ENCODE measurements around the gene CENPV. TPM values are rescaled to one million over a fixed set of nuclear protein-coding genes. Genes with fewer than 3 reads are reported as not detected.

Gene CENPV
- total and polyA plus RNA-seq, 2 of the 13 experiments (the other 11 are each of a cell fraction or from before 2014, with no cell fraction given) = 193 to 292 TPM

GRCh38 chr17:16384557-16384956 is 31.3 kb upstream of the CENPV start:
- H3K9me3 ChIP-seq (ENCODE audit: low read length) = no peaks in the 10 kb centered on the region
- CTCF ChIA-PET (ENCODE audit: low intra/inter-chr PET ratio, low total read pairs) = no interaction called here
- WGBS (ENCODE audit: low lambda C conversion rate) = 87% methylated on average over 5 of the region's 5 CpGs
- intact Hi-C loops (cut with micrococcal nuclease; ENCODE audit: unreplicated experiment) (no loop called here), in situ Hi-C loops (cut with HindIII; ENCODE audit: extremely low pct_ligation_motif_present, low pct_unique_long_range_greater_than_20kb) (loop anchor here (5.0 kb wide), 1 partner anchor 33 kb away; the partner anchor contains the start of gene TRPV2)
- H3K4me2 ChIP-seq (ENCODE audit: low read depth, low read length) = no peak overlapping the region
- TF ChIP-seq ZC3H13 (CRISPR knock-in tag; IDR thresholded peaks at IDR 0.05) = peak; percentile 29; the same call in 1 of the 2 replicates
- no peak for TF ChIP-seq MTF2 (CRISPR knock-in tag; IDR thresholded peaks at IDR 0.05; ENCODE audit: borderline replicate concordance)
- TF ChIP-seq ZNF616 (CRISPR knock-in tag; IDR thresholded peaks at IDR 0.05; ENCODE audit: low read depth) = no peak
- TF ChIP-seq CSRNP1 (CRISPR knock-in tag; IDR thresholded peaks at IDR 0.05) = no peak
- no peak for TF ChIP-seq MYPOP (CRISPR knock-in tag; IDR thresholded peaks at IDR 0.05)
- TF ChIP-seq CTCF (CRISPR knock-in tag; IDR thresholded peaks at IDR 0.05) = no peak
- TF ChIP-seq ZNF841 (CRISPR knock-in tag; IDR thresholded peaks at IDR 0.05; ENCODE audit: borderline replicate concordance) = no peak
- TF ChIP-seq ZBTB10 (CRISPR knock-in tag; IDR thresholded peaks at IDR 0.05; ENCODE audit: borderline replicate concordance) = no peak
- POLR2A ChIA-PET = interaction anchor here (0.6 to 1.7 kb wide), 4 partner anchors 54 to 66 kb away, joined by 3 to 10 read pairs (median 3); no protein-coding TSS in a partner anchor
- peaks cover 18% of the 10 kb centered on the region for H3K79me2 ChIP-seq (ENCODE audit: insufficient read depth, low read length)
- peaks cover 7 to 11% of the 10 kb centered on the region in 2 experiments; a peak in 3 of 5 replicates for H3K36me3 ChIP-seq (replicated peaks in 1 of 2; ENCODE audit: control insufficient read depth in 1 of 2, insufficient read depth in 2 of 2, low read length in 2 of 2)
- no peaks in the 10 kb centered on the region; a peak in 1 of 5 replicates for H3K27me3 ChIP-seq (ENCODE audit: control insufficient read depth in 1 of 2, insufficient read depth in 2 of 2, low read length in 2 of 2)
- no peak overlapping the region for H3K9ac ChIP-seq (ENCODE audit: insufficient read depth, low read depth, low read length)
- ATAC-seq (no peak), DNase-seq (ENCODE audit: low spot score) (no peak), FAIRE-seq (no peak)
- H4K20me1 ChIP-seq (ENCODE audit: insufficient read depth, low read length) = peaks cover 21% of the 10 kb centered on the region
- no peak overlapping the region for H3K27ac ChIP-seq (ENCODE audit: extremely low read length, insufficient read depth, low read length)
- no TSS peak for BruUV-seq (replicated peaks)
- no peak overlapping the region for H2AFZ ChIP-seq (ENCODE audit: low read length)
- H3K4me3 ChIP-seq (replicated peaks in 1 of 3; ENCODE audit: insufficient read depth in 1 of 3, low read depth in 2 of 3, low read length in 3 of 3) = no peak overlapping the region
- H3K4me1 ChIP-seq (ENCODE audit: insufficient read depth, low read length) = peaks cover 53% of the 10 kb centered on the region

Data from HepG2 (cell line).